GM13976 (cell line): ENCODE data around the gene BCAS3.
"Not testable (repeated sequence)": the region's sequence is repeated elsewhere in the genome, so short reads cannot be mapped to it uniquely, and the experiment has no call there.

Experiments
- DNase-seq: peaks from one replicate; pipeline ENCODE4 v3.0.0; 2012; ENCODE audit warnings: low spot score
- CTCF ChIP-seq: IDR thresholded peaks from 2 replicates; pipeline ENCODE4 v1.5.1; 2012; ENCODE audit warnings: borderline replicate concordance, mild to moderate bottlenecking; ENCODE audit not compliant: insufficient read depth; ENCODE audit errors: extremely low read depth, missing control alignments, control extremely low read depth
- in situ Hi-C: fragments of 300-500 bp; cut with MboI; formaldehyde crosslinking; loops from one replicate; pipeline ENCODE4 v1.12.0; 2022; ENCODE audit warnings: low sequenced_read_pairs, mixed read lengths, inconsistent platforms; ENCODE audit not compliant: unreplicated experiment

The BCAS3 gene

DNA sequence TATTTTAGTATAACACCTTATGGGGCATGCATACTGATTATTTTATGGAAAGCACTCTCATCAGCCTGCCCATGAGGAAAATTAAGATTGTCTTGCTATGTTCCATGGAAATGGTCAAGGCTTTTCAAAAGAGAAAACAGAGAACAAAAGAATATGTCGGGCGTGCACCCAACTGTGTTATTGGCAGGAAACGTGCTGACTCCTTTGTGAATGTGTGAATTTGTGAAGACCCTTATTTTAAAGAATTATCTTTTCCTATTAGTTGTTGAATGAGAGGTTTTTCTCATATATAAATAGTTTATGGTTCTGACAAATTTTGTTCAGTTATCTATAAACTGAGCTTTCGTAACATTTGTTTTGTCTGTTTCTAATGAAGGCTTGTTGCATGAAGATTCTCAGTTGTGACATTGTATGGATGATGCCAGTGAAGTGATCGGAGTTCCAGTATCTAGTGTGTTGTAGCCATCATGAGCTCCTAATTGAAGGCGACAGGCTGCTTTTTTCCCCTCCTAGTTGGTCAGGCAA lies 180.0 kb downstream of the BCAS3 start:
- no peak for TF ChIP-seq CTCF
- DNase-seq: no peak
- in situ Hi-C loops: no loop called here

DNA sequence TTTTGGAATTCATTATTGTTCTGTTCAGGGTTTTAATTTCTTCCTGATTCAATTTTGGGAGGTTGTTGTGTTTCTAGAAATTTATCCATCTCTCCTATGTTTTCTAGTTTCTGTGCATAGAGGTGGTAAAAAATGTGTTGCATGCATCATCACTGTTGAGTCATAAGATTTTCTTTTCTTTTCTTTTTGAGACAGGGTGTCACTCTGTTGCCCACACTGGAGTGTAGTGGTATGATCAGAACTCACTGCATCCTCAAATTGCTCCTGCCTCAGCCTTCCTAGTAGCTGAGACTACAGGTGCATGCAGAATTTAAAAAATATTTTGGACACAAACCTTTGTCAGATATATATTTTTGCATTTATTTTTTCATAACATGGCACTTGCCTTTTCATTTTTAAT lies 184.8 kb downstream of the BCAS3 start:
- no peak for TF ChIP-seq CTCF
- no peak for DNase-seq
- in situ Hi-C loops: no loop called here

DNA sequence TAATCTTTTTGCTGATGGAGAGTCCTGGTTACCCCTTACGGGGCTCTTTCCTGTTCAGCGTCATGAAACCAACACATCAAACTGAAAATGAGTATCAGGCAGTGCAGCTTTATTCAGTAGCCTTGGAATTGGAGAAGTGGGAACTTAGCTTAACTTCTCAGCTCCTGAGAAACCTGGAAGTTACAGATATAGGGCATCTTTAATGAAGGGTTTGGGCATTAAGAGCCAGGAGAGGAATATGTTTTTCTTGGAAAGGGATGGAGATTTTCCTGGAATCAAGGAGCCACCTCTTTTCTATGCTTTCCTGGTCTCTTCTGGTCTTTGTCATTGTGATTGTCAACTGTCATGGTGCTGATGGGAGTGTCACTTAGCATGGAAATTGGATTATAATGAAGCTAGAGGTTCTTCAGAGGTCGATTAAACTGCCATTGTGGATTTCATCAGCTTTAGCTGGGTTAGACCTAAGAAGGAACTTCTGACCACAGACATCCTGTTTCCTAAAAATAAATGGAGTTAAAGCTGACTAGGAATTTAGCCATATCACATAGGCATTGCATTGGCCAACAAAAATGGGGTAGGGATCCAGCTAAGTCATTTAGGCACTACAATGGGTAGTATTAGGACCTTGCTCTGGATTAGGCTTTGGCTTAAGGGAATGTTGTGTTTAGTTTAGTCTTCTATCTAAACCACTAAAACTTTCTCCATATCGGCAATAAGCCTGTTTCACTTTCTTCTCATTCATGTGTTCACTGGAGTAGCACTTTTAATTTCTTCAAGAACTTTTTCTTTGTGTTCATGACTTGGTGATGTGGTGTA lies 186.4 kb downstream of the BCAS3 start:
- TF ChIP-seq CTCF: no peak
- no peak for DNase-seq
- in situ Hi-C loops: no loop called here

DNA sequence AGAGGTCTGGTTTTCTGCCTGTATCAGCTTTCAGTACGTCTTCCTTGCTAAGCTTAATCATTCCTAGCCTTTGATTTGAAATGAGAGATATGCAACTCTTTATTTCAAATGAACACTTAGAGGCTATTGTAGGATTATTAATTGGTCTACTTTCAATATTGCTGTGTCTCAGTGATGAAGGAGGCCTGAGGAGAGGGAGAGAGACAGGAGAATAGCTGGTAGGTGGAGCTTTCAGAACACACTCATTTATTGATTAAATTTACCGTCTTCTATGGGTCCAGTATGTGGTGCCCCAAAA lies 187.0 kb downstream of the BCAS3 start:
- no peak for TF ChIP-seq CTCF
- in situ Hi-C loops: no loop called here
- no peak for DNase-seq

DNA sequence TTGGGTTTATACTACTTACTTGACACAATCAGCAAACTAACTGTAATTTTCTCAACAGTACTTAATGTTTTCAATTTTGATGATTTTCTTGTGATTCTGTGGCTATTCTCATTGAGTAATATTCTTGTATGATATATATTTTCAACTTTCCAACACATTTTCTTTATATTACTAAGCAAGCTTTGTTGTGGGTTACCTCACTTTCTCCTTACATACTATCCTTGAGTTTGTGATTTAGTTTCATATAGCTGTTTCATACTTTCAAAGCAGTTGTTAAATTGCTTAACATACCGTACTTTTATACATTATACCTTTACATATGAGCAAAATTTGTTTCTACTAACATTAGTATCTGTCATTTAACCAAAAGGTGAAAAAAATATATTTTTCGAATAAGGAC lies 197.1 kb downstream of the BCAS3 start:
- no peak for DNase-seq
- TF ChIP-seq CTCF: no peak
- in situ Hi-C loops: no loop called here

- DNase-seq, in situ Hi-C loops: not testable (repeated sequence)
These were observed 209.3 kb downstream of the BCAS3 start for GRCh38 chr17:60886731-60887613.

DNA sequence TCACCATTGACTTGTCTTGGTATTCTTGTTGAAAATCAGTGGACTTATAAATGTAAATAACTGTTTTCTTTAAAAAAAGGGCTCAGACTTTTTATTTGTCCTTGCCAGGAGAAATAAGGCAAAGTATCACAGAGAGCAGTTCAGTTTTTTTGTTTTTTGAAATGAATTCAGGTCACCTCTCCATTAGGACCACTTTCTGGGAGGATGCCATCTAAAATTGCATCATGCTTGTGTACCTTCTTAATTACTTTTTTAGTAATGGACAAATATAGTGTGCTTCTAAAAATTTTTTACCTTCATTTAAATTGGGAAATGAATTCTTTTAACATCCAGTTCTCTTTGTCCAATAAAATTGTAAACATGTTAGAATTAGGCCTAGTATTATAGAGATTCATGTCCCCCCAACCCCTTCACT lies 210.0 kb downstream of the BCAS3 start:
- in situ Hi-C loops: no loop called here
- no peak for DNase-seq
- TF ChIP-seq CTCF: no peak
